ENCODE results near the gene MEA1.
"Not testable (repeated sequence)": the region's sequence is repeated elsewhere in the genome, so short reads cannot be mapped to it uniquely, and the experiment has no call there.

Gene MEA1

DNA sequence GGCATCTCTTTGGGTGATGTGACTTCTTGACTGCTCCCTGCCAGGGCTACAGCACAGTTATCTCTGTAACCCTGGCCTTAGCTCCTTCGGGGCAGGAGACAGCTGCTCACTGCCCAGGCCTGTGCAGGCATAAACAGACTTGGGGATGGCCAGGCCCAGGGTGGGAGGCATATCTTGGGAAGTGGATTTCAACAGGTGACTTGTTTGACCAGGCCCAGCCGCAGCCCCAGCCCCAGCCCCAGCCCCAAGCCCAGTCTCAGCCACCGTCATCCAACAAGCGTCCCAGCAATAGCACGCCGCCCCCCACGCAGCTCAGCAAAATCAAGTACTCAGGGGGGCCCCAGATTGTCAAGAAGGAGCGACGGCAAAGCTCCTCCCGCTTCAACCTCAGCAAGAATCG is 7.5 kb downstream of the MEA1 start:
- no peak for DNase-seq

- DNase-seq = no peak
Observed at GRCh38 chr6:43005844-43006243, 7.9 kb downstream of the MEA1 start.

GRCh38 chr6:43001843-43002242 is 11.9 kb downstream of the MEA1 start:
- DNase-seq = no peak

DNA sequence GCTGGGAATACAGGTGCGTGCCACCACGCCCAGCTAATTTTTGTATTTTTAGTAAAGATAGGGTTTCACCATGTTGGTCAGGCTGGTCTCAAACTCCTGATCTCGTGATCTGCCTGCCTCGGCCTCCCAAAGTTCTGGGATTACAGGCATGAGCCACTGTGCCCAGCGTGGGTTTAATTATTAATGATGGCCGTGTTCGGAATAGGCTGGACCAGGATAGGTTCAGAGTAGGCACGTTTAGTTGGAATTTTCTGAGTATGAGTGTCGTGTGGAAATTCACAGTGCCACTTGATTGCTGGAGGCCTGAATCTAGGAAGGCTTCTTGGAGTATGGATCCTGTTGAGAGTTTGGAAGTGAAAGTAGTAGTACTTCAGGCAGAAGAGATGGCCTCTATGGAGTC is 15.5 kb downstream of the MEA1 start:
- not testable (repeated sequence) for DNase-seq

GRCh38 chr6:42996513-42996912 is 17.2 kb downstream of the MEA1 start:
- DNase-seq = no peak

DNA sequence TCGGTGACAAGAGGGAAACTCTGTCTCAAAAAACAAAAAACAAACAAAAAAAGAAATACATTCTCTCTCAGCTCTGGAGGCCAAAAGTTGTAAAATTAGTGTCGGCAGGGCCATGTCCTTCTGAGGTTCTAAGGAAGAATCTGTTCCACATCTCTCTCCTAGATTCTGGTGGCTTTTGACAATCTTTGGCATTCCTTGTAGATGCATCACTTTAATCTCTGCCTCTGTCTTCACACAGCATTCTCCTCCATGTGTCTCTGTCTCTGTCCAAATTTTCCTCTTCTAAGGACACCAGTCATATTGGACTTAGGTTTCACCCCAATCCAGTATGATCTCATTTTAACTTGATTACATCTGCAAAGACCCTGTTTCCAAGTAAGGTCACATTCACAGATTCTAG is 20.3 kb downstream of the MEA1 start:
- DNase-seq = no peak

- DNase-seq = no peak
Observed at GRCh38 chr6:42989923-42990322, 23.8 kb downstream of the MEA1 start.

- no peak for DNase-seq
Observed at GRCh38 chr6:42988486-42989020, 25.2 kb downstream of the MEA1 start.

GRCh38 chr6:42987533-42988451 is 26.0 kb downstream of the MEA1 start:
- no peak for DNase-seq

GRCh38 chr6:42984924-42985475 is 28.7 kb downstream of the MEA1 start:
- no peak for DNase-seq

DNA sequence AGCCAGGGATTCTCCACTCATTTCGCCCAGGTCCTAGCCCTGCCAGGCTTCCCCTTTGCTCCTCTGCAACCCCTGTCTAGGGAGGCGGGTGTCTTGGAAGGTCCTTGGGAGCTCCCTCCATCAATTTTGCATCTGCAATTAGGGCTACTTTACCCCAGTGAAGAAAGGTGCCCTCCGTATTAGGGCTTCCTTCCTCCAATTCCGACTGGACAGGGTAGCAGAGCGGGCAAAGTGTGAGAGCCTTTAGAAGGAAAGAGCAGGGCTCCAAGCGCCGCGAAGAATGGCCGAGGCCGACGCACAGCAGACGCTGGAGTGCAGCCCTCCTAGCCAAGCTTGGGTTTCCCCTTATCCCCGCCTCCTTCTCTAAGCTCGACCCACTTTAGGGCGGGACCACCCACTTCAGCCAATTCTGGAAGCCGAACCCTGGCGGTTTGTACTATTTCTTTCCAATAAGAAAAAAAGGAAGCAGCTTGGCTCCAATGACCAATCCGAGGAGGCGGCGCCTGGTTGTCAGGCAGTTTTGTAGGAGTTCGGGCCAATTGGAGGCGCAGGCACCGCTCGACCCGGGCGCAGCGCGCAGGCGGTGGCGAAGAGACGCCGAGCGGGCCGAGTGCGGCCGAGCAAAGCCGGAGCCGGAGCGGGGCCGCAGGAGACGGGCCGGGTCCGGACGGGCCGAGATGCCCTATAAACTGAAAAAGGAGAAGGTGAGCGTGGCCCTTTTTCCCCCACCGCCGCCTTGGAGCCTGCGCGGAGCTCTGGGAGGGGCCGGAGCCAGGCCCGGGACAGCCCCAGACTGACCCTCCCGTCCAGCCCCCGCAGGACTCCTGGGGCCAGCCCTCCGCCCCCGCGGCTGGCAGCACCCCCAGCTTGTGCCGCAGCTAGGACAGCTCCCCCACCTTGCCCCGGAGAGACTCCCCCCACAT is 29.5 kb downstream of the MEA1 start, which contains the start of gene PPP2R5D:
Gene PPP2R5D, plus strand, starts transcription at position 570 of the 923 bp plus-strand sequence. Its CDS starts 108 bp downstream, at position 678.
- peak; percentile 97 for DNase-seq

GRCh38 chr6:42981836-42982235 is 31.9 kb downstream of the MEA1 start:
- no peak for DNase-seq

GRCh38 chr6:42979523-42980177 is 34.1 kb downstream of the MEA1 start:
- DNase-seq = no peak

- peak; percentile 69 for DNase-seq
Observed at GRCh38 chr6:42978839-42979522, 34.8 kb downstream of the MEA1 start, which contains the start of gene PEX6. PEX6 (minus strand) TSS chr6:42979181; CDS start chr6:42979150, 31 bp downstream.

DNA sequence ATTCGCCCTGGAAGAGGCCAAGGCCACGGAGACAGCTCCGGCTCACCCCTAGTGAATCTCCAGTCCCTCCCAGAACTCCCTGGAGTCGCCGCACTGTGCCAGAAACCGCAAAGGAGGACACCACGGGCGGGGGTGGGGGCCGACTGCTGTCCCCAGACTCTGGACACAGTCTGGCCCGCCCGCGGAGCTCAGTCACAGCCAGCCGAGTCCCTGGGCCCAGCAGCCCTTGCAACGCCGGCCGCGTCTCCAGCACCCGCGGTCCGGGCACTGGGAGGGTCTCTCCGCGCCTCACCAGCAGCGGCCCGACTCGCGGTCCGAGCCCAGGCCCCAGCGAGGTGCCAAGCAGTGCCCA is 35.3 kb downstream of the MEA1 start:
- DNase-seq = peak; percentile 26

DNA sequence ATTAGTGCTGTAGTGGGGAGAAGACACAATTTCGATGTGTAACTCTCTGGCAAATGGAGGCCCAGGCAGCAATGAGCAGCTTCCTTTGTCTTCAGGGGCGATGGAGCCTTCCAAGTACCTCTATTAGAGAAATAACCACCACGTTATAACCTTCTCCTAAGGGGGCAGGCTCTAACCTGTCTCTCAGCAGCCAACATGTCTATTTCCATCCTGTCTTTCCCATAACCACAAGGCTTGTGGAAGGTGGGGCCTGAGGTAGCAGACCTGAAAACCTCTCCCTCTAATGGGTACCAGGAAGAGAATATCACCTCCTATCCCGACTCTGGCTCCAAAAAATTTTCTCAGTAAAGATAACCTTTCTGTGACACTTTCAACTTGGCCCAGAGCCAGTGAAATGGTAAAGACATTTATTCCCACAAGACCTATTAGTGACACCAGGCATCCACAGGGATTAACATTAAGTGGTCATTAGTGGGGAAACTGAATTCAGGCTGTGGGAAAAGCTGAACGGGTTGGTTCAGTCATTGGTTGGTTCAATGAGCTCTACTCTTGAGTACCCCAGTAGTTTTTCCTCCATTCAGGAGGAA is 38.7 kb downstream of the MEA1 start:
- no peak for DNase-seq

- DNase-seq = no peak
Observed at GRCh38 chr6:42973926-42974325, 39.8 kb downstream of the MEA1 start.

DNA sequence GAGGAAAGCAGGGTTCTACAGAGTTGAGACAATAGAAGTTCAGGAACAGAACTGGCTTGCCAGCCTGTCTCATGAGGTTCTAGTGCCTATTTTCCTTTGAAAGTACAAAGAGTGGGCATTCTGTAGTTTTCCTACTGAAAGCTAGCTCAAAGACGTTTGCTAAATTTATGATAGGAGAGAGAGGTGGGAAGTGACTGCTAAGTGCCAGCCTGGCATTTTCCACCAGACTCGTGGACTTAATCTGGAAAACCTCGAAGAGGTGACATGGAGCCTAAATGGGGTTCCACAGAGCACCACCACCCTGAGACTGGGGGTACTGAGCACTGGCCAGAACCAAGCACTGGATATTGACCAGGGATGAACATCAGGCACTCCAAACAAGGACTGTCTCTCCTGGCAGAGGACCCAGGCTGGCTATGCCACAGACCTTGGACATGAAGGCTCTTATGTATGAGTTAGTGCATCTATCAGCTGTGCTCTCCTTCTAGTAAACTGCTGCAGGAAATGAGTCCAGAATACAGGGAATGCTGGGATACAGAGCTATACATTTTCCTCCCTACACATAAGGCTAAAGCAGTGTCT is 41.9 kb downstream of the MEA1 start:
- DNase-seq = no peak

- DNase-seq = no peak
Observed at GRCh38 chr6:42970871-42971612, 42.7 kb downstream of the MEA1 start.

DNA sequence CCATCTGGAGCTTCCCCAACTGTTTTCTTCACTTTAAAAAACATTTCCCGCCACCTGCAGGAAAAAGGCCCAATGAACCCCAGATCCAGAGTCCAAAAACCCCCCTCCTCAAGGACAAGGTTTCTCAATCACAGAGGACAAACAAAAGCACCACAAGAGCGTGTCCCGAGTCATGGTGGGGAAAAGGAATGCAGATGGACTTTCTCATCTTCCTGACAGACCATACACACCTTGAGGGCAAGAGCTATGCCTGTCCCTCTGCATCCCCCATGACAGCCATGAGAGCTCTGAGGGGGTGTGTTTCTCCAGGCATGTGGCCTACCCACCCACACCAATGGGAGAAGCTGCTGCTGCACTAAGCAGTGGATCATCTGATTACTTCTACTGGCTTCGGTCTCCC is 43.8 kb downstream of the MEA1 start:
- no peak for DNase-seq
